Measurements from ENCODE around the gene CTAG2.
"Not testable (repeated sequence)": the region's sequence is repeated elsewhere in the genome, so short reads cannot be mapped to it uniquely, and the experiment has no call there.

GRCh38 chrX:154643708-154644107 is 9.7 kb downstream of the CTAG2 start:
- not testable (repeated sequence) for TF ChIP-seq CTCF (optimal IDR thresholded peaks at IDR 0.05 in 1 of 3, IDR thresholded peaks at IDR 0.05 in 1 of 3, conservative IDR thresholded peaks at IDR 0.05 in 1 of 3; ENCODE audit: extremely low read depth in 1 of 3, insufficient read depth in 2 of 3, low read length in 3 of 3); EZH2 (IDR thresholded peaks at IDR 0.05; ENCODE audit: low read length)

Measured in keratinocyte (primary cell).